NCI-H2107 treated with DMSO at 0.1 percent for 48 hours (cell line): ENCODE results near the gene KLK14.

Experiments used
- DNase-seq: peaks from one replicate; lab custom pipeline; 2025; ENCODE audit not compliant: unreplicated experiment; lab: John Stamatoyannopoulos, UW

Gene KLK14

GRCh38 chr19:51082611-51083010, at the start of gene KLK14:
TSS of gene KLK14 (minus strand) at chr19:51082887. CDS start at chr19:51082614, 273 bp downstream.
- DNase-seq: no peak

- no peak for DNase-seq
Measured at GRCh38 chr19:51131780-51132680, 49.3 kb upstream of the KLK14 start.

GRCh38 chr19:51129716-51130115, 47.0 kb upstream of the KLK14 start:
- no peak for DNase-seq

GRCh38 chr19:51128227-51128626, 45.5 kb upstream of the KLK14 start:
- DNase-seq: no peak

- no peak for DNase-seq
Measured at GRCh38 chr19:51127755-51128154, 45.1 kb upstream of the KLK14 start.

- DNase-seq: no peak
Measured at GRCh38 chr19:51127032-51127431, 44.3 kb upstream of the KLK14 start.

- no peak for DNase-seq
Measured at GRCh38 chr19:51125421-51126075, 42.9 kb upstream of the KLK14 start.

GRCh38 chr19:51124729-51125128, 42.0 kb upstream of the KLK14 start, which contains the start of gene SIGLEC9:
TSS of gene SIGLEC9 (plus strand) at chr19:51124906. CDS start at chr19:51124975, 69 bp downstream.
- DNase-seq: no peak

GRCh38 chr19:51124216-51124615, 41.5 kb upstream of the KLK14 start:
- DNase-seq: no peak

- no peak for DNase-seq
Measured at GRCh38 chr19:51123802-51124201, 41.1 kb upstream of the KLK14 start.

GRCh38 chr19:51123381-51123800, 40.7 kb upstream of the KLK14 start:
- DNase-seq: no peak

- DNase-seq: no peak
Measured at GRCh38 chr19:51122112-51122981, 39.7 kb upstream of the KLK14 start.

- no peak for DNase-seq
Measured at GRCh38 chr19:51121257-51121656, 38.6 kb upstream of the KLK14 start.

GRCh38 chr19:51120160-51120559, 37.5 kb upstream of the KLK14 start:
- no peak for DNase-seq

GRCh38 chr19:51119611-51120010, 36.9 kb upstream of the KLK14 start:
- DNase-seq: no peak

GRCh38 chr19:51119101-51119500, 36.4 kb upstream of the KLK14 start:
- no peak for DNase-seq

- DNase-seq: no peak
Measured at GRCh38 chr19:51116736-51117286, 34.1 kb upstream of the KLK14 start.

GRCh38 chr19:51114087-51114729, 31.5 kb upstream of the KLK14 start:
- DNase-seq: no peak

- DNase-seq: no peak
Measured at GRCh38 chr19:51111606-51112005, 28.9 kb upstream of the KLK14 start.

- no peak for DNase-seq
Measured at GRCh38 chr19:51110666-51110971, 27.9 kb upstream of the KLK14 start.

- no peak for DNase-seq
Measured at GRCh38 chr19:51108805-51109146, 26.1 kb upstream of the KLK14 start.
